Astrocyte (in vitro differentiated cells and primary cell): ENCODE results near the gene EEF1AKMT3. TPM values are rescaled to one million over a fixed set of nuclear protein-coding genes. Genes with fewer than 3 reads are reported as not detected.

Source experiments
- DNase-seq: peaks from one replicate; pipeline ENCODE4 v3.0.0-alpha.2; 2010; ENCODE audit warnings: low read depth
- FAIRE-seq: peaks from 2 replicates; lab custom pipeline; 2011; peaks lifted over from hg19 to GRCh38; lab: Jason Lieb, UNC
- H2AFZ ChIP-seq: 2 replicates; pipeline ENCODE4 v1.6.0; 2012; ENCODE audit warnings: low read depth, low read length, inconsistent platforms
- H3K27ac ChIP-seq: 2 replicates; pipeline ENCODE4 v1.5.1; 2011; ENCODE audit warnings: low read depth, low read length, inconsistent platforms
- H3K27me3 ChIP-seq: 2 replicates; pipeline ENCODE4 v1.6.0; 2011; ENCODE audit warnings: low read length, inconsistent platforms; ENCODE audit not compliant: insufficient read depth
- H3K36me3 ChIP-seq: 2 replicates; pipeline ENCODE4 v1.5.1; 2011; ENCODE audit warnings: low read length, inconsistent platforms; ENCODE audit not compliant: insufficient read depth
- H3K4me1 ChIP-seq: 2 replicates; pipeline ENCODE4 v1.5.1; 2011; ENCODE audit warnings: low read length, inconsistent platforms; ENCODE audit not compliant: insufficient read depth
- H3K4me2 ChIP-seq: 2 replicates; pipeline ENCODE4 v1.6.0; 2012; ENCODE audit warnings: low read length, inconsistent platforms
- H3K4me3 ChIP-seq: 2 replicates; pipeline ENCODE4 v1.5.1; 2011; ENCODE audit warnings: low read depth, mild to moderate bottlenecking, low read length, inconsistent platforms; ENCODE audit not compliant: insufficient read depth
- H3K79me2 ChIP-seq: 2 replicates; pipeline ENCODE4 v1.6.0; 2012; ENCODE audit warnings: mild to moderate bottlenecking, low read length, inconsistent platforms; ENCODE audit not compliant: insufficient read depth
- H3K9ac ChIP-seq: 2 replicates; pipeline ENCODE4 v1.6.0; 2012; ENCODE audit warnings: mild to moderate bottlenecking, low read length, inconsistent platforms
- H3K9me3 ChIP-seq: 2 replicates; pipeline ENCODE4 v1.5.1; 2012; ENCODE audit warnings: low read depth, mild to moderate bottlenecking, low read length, inconsistent platforms; ENCODE audit not compliant: insufficient read depth
- H4K20me1 ChIP-seq: 2 replicates; pipeline ENCODE4 v1.6.0; 2012; ENCODE audit warnings: low read length, inconsistent platforms; ENCODE audit not compliant: insufficient read depth
- H3K27ac Mint-ChIP-seq: one replicate; pipeline ENCODE4 v1.8.0; 2021; ENCODE audit warnings: mild to moderate bottlenecking, mixed read lengths; ENCODE audit not compliant: unreplicated experiment
- H3K27me3 Mint-ChIP-seq: one replicate; pipeline ENCODE4 v1.8.0; 2021; ENCODE audit warnings: low read depth, mixed read lengths; ENCODE audit not compliant: unreplicated experiment
- H3K36me3 Mint-ChIP-seq: one replicate; pipeline ENCODE4 v1.8.0; 2021; ENCODE audit warnings: low read depth, mixed read lengths; ENCODE audit not compliant: unreplicated experiment
- H3K4me1 Mint-ChIP-seq: one replicate; pipeline ENCODE4 v1.8.0; 2021; ENCODE audit warnings: low read depth, mixed read lengths; ENCODE audit not compliant: unreplicated experiment
- H3K4me3 Mint-ChIP-seq: one replicate; pipeline ENCODE4 v1.8.0; 2021; ENCODE audit warnings: mild to moderate bottlenecking, moderate library complexity, mixed read lengths; ENCODE audit not compliant: unreplicated experiment
- H3K9me3 Mint-ChIP-seq: one replicate; pipeline ENCODE4 v1.8.0; 2021; ENCODE audit warnings: mild to moderate bottlenecking, mixed read lengths; ENCODE audit not compliant: unreplicated experiment
- EZH2 ChIP-seq: IDR thresholded peaks from 2 replicates; pipeline ENCODE4 v1.6.1; 2012; ENCODE audit warnings: mild to moderate bottlenecking, low read length, inconsistent platforms; ENCODE audit not compliant: insufficient read depth
- total RNA-seq: library from RNA; stranded (reverse); gene quantifications from 2 replicates; pipeline ENCODE4 v1.2.1, GENCODE V29; 2021
- TF ChIP-seq, protein P1 (sequence below): IDR thresholded peaks from 2 replicates; pipeline ENCODE4 v1.5.1; 2011; ENCODE audit warnings: low read depth, mild to moderate bottlenecking, inconsistent platforms, low read length, moderate library complexity; ENCODE audit not compliant: insufficient read depth

The EEF1AKMT3 gene
- total RNA-seq, 1 donor from 2014 or later = 8.1 TPM

DNA sequence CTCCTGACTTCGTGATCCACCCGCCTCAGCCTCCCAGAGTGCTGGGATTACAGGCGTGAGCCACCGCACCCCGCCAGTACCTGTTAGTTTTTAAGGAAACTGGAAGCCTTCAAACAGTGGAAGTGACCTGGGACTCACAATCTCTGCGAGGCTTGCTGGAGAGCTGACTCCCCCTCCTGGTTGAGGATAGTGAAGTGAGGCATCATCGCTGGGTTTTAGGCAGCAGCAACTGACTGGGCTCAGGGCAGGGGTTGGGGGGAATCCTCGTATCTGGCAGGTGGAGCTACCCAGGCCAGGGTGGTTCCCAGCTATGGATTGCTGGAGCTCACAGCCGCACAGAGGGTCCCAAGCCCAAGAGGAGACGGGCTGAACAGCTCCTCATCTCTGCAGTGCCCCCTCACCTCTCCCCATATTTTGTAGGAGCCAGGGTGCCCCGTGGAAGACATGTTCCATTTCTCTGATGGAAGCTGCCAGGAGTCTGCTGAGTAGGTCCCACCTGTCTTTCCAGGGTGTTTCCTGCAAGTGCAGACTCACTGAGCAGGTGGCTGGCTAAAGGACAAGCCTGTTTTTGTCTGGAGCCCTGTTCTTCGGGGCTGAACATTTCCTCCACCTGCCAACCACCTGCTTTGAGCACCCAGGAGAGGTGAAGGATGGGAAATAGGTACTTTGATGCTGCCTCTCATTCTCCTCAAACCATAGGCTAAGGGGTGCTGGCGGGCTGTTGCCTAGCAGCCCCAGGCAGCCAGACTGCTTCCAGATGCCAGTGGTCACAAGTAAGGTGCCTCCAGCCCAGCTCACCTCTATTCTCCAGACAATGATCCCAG, 43.0 kb downstream of the EEF1AKMT3 start:
- H3K27ac Mint-ChIP-seq = no peak overlapping the region
- DNase-seq (no peak), FAIRE-seq (no peak)
- peaks cover 11% of the 10 kb centered on the region for H3K36me3 Mint-ChIP-seq
- Histone ChIP-seq H3K27me3 (no peaks in the 10 kb centered on the region), H3K9ac (no peak overlapping the region), H3K4me3 (no peak overlapping the region), H3K36me3 (peaks cover 8% of the 10 kb centered on the region), H4K20me1 (peaks cover 23% of the 10 kb centered on the region), H3K4me2 (no peak overlapping the region), H3K79me2 (no peaks in the 10 kb centered on the region), H3K9me3 (no peaks in the 10 kb centered on the region), H2AFZ (no peak overlapping the region), H3K4me1 (peaks cover 12% of the 10 kb centered on the region), H3K27ac (no peak overlapping the region)
- H3K4me3 Mint-ChIP-seq = no peak overlapping the region
- H3K9me3 Mint-ChIP-seq = no peaks in the 10 kb centered on the region
- TF ChIP-seq, protein P1, sequence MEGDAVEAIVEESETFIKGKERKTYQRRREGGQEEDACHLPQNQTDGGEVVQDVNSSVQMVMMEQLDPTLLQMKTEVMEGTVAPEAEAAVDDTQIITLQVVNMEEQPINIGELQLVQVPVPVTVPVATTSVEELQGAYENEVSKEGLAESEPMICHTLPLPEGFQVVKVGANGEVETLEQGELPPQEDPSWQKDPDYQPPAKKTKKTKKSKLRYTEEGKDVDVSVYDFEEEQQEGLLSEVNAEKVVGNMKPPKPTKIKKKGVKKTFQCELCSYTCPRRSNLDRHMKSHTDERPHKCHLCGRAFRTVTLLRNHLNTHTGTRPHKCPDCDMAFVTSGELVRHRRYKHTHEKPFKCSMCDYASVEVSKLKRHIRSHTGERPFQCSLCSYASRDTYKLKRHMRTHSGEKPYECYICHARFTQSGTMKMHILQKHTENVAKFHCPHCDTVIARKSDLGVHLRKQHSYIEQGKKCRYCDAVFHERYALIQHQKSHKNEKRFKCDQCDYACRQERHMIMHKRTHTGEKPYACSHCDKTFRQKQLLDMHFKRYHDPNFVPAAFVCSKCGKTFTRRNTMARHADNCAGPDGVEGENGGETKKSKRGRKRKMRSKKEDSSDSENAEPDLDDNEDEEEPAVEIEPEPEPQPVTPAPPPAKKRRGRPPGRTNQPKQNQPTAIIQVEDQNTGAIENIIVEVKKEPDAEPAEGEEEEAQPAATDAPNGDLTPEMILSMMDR = no peak
- no peak for TF ChIP-seq EZH2
- H3K4me1 Mint-ChIP-seq = peaks cover 10% of the 10 kb centered on the region
- H3K27me3 Mint-ChIP-seq = no peaks in the 10 kb centered on the region

DNA sequence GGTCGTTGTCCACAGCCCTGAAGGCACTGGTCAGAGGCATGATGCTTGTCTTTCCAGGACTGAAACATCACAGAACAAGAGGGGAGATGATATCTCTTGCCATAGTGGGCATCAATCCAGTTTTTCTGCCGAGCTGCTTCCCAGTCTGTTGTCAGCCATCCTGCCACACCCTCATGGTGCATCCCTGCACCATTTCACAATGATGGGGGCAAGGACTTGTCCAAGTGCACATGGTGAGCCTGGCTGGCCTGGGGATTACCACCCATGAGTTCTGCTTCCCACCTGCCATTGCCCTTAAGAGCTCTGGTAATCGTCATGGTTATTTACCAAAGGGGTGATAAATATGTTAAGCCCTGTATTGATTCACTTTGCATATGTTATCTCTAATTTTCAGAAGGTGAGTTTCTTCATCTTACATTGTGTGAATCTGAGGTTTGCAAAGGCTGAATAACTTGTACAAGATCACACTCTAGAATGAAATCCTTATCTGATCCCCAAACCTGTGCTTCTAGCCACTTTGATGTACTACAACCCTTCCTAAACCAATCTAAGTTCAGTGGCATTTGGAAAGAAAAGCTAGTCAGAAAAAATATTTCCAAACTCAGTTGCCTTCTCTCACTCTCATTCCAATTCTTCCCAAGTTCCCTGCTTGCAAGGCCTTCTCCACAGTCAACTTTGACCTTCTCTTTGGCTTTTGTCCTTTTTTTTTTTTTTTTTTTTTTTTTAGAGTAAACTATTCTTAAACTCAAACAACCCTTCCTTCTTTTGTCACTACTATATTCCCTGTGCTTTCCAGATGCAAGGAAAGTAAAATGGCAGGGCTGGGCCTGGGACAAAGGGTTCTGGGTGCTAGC, 43.8 kb downstream of the EEF1AKMT3 start:
- no peak for FAIRE-seq

More for the DNA sequence above, 43.8 kb downstream of the EEF1AKMT3 start:
- Mint-ChIP-seq H3K9me3 (no peaks in the 10 kb centered on the region), H3K36me3 (peaks cover 11% of the 10 kb centered on the region), H3K4me1 (peaks cover 7% of the 10 kb centered on the region), H3K4me3 (no peak overlapping the region), H3K27me3 (no peaks in the 10 kb centered on the region), H3K27ac (no peak overlapping the region)
- Histone ChIP-seq H3K27me3 (no peaks in the 10 kb centered on the region), H3K36me3 (peaks cover 11% of the 10 kb centered on the region), H4K20me1 (peaks cover 23% of the 10 kb centered on the region), H3K9me3 (no peaks in the 10 kb centered on the region), H3K79me2 (no peaks in the 10 kb centered on the region), H2AFZ (no peak overlapping the region), H3K4me1 (peaks cover 7% of the 10 kb centered on the region), H3K4me3 (no peak overlapping the region), H3K9ac (no peak overlapping the region), H3K27ac (no peak overlapping the region), H3K4me2 (no peak overlapping the region)
- DNase-seq = no peak
- TF ChIP-seq, protein P1 = no peak
- no peak for TF ChIP-seq EZH2
